Activated T-helper 2 cell treated with anti-CD3 and anti-CD28 coated beads, Interferon-gamma antibody, Interleukin-2, Interleukin-4, amounts not matched to agents 10 μg/mL and 5 μg/mL and 100 μg/mL, durations not matched to agents 14 hours and 24 hours and 36 hours (primary cell): ENCODE data around the gene MTF1. TPM values are rescaled to one million over a fixed set of nuclear protein-coding genes. Genes with fewer than 3 reads are reported as not detected.

Experiments
- DNase-seq: peaks from one replicate; pipeline ENCODE4 v3.0.0; 2021; ENCODE audit warnings: low spot score
- H3K27ac Mint-ChIP-seq: one replicate; pipeline ENCODE4 v1.8.0; 2021; ENCODE audit warnings: mixed read lengths
- H3K27me3 Mint-ChIP-seq: one replicate; pipeline ENCODE4 v1.8.0; 2021; ENCODE audit warnings: low read depth, mixed read lengths
- H3K36me3 Mint-ChIP-seq: one replicate; pipeline ENCODE4 v1.8.0; 2021; ENCODE audit warnings: low read depth, mixed read lengths
- H3K4me1 Mint-ChIP-seq: one replicate; pipeline ENCODE4 v1.8.0; 2021; ENCODE audit warnings: low read depth, mixed read lengths
- H3K4me3 Mint-ChIP-seq: one replicate; pipeline ENCODE4 v1.8.0; 2021; ENCODE audit warnings: low read depth, mild to moderate bottlenecking, moderate library complexity, mixed read lengths
- H3K9me3 Mint-ChIP-seq: one replicate; pipeline ENCODE4 v1.8.0; 2021; ENCODE audit warnings: mixed read lengths
- intact Hi-C: fragments of 100-400 bp; cut with micrococcal nuclease; formaldehyde crosslinking; loops from one replicate; pipeline ENCODE4 v1.15.1; 2023
- total RNA-seq: library from RNA; stranded (reverse); gene quantifications from 2 replicates; pipeline ENCODE4 v1.2.3, GENCODE V29; 2022

Gene MTF1
- total RNA-seq, 1 donor from 2014 or later = 24.8 TPM

- Mint-ChIP-seq H3K4me3 (no peak overlapping the region), H3K36me3 (peaks cover 50% of the 10 kb centered on the region), H3K9me3 (no peaks in the 10 kb centered on the region), H3K4me1 (peaks cover 20% of the 10 kb centered on the region), H3K27me3 (no peaks in the 10 kb centered on the region), H3K27ac (no peak overlapping the region)
- intact Hi-C loops = no loop called here
- DNase-seq = no peak
These were observed 17.7 kb downstream of the MTF1 start for GRCh38 chr1:37841652-37842051.

- Mint-ChIP-seq H3K27ac (no peak overlapping the region), H3K9me3 (no peaks in the 10 kb centered on the region), H3K4me3 (no peak overlapping the region), H3K27me3 (no peaks in the 10 kb centered on the region), H3K4me1 (peaks cover 16% of the 10 kb centered on the region), H3K36me3 (peaks cover 52% of the 10 kb centered on the region)
- intact Hi-C loops = no loop called here
- no peak for DNase-seq
These were observed 18.7 kb downstream of the MTF1 start for GRCh38 chr1:37840711-37841110.

GRCh38 chr1:37839676-37840075, 19.7 kb downstream of the MTF1 start:
- Mint-ChIP-seq H3K36me3 (peaks cover 56% of the 10 kb centered on the region), H3K27me3 (no peaks in the 10 kb centered on the region), H3K27ac (no peak overlapping the region), H3K4me1 (peaks cover 12% of the 10 kb centered on the region), H3K9me3 (no peaks in the 10 kb centered on the region), H3K4me3 (no peak overlapping the region)
- intact Hi-C loops = no loop called here
- no peak for DNase-seq

GRCh38 chr1:37836788-37837187, 22.6 kb downstream of the MTF1 start:
- Mint-ChIP-seq H3K36me3 (peaks cover 66% of the 10 kb centered on the region), H3K27ac (no peak overlapping the region), H3K27me3 (no peaks in the 10 kb centered on the region), H3K4me3 (no peak overlapping the region), H3K4me1 (no peaks in the 10 kb centered on the region), H3K9me3 (no peaks in the 10 kb centered on the region)
- DNase-seq = no peak
- intact Hi-C loops = no loop called here

- Mint-ChIP-seq H3K4me1 (no peaks in the 10 kb centered on the region), H3K36me3 (peaks cover 60% of the 10 kb centered on the region), H3K9me3 (no peaks in the 10 kb centered on the region), H3K4me3 (no peak overlapping the region), H3K27ac (no peak overlapping the region), H3K27me3 (no peaks in the 10 kb centered on the region)
- intact Hi-C loops = no loop called here
- no peak for DNase-seq
These were observed 27.6 kb downstream of the MTF1 start for GRCh38 chr1:37831809-37832208.

GRCh38 chr1:37831109-37831508, 28.3 kb downstream of the MTF1 start:
- DNase-seq = no peak
- no peak overlapping the region for H3K27ac Mint-ChIP-seq
- no peaks in the 10 kb centered on the region for H3K27me3 Mint-ChIP-seq
- no peaks in the 10 kb centered on the region for H3K4me1 Mint-ChIP-seq
- intact Hi-C loops = no loop called here
- H3K9me3 Mint-ChIP-seq = no peaks in the 10 kb centered on the region
- no peak overlapping the region for H3K4me3 Mint-ChIP-seq
- H3K36me3 Mint-ChIP-seq = peaks cover 57% of the 10 kb centered on the region

- H3K27me3 Mint-ChIP-seq = no peaks in the 10 kb centered on the region
- intact Hi-C loops = no loop called here
- peaks cover 41% of the 10 kb centered on the region for H3K36me3 Mint-ChIP-seq
- no peak for DNase-seq
- H3K4me1 Mint-ChIP-seq = peaks cover 12% of the 10 kb centered on the region
- H3K27ac Mint-ChIP-seq = no peak overlapping the region
- H3K9me3 Mint-ChIP-seq = no peaks in the 10 kb centered on the region
- no peak overlapping the region for H3K4me3 Mint-ChIP-seq
These were observed 30.9 kb downstream of the MTF1 start for GRCh38 chr1:37828410-37829074.

- DNase-seq = no peak
- H3K4me1 Mint-ChIP-seq = peaks cover 15% of the 10 kb centered on the region
- H3K27me3 Mint-ChIP-seq = no peaks in the 10 kb centered on the region
- peaks cover 48% of the 10 kb centered on the region for H3K36me3 Mint-ChIP-seq
- no peak overlapping the region for H3K4me3 Mint-ChIP-seq
- peak overlapping the region; percentile 19 for H3K27ac Mint-ChIP-seq
- intact Hi-C loops = no loop called here
- H3K9me3 Mint-ChIP-seq = no peaks in the 10 kb centered on the region
These were observed 33.9 kb downstream of the MTF1 start for GRCh38 chr1:37825506-37825905.

- no peak for DNase-seq
- no peaks in the 10 kb centered on the region for H3K27me3 Mint-ChIP-seq
- H3K27ac Mint-ChIP-seq = no peak overlapping the region
- peaks cover 16% of the 10 kb centered on the region for H3K4me1 Mint-ChIP-seq
- H3K4me3 Mint-ChIP-seq = no peak overlapping the region
- intact Hi-C loops = no loop called here
- no peaks in the 10 kb centered on the region for H3K9me3 Mint-ChIP-seq
- peaks cover 47% of the 10 kb centered on the region for H3K36me3 Mint-ChIP-seq
These were observed 35.4 kb downstream of the MTF1 start for GRCh38 chr1:37824001-37824400.

- no peak for DNase-seq
- intact Hi-C loops = no loop called here
- H3K4me1 Mint-ChIP-seq = peaks cover 16% of the 10 kb centered on the region
- H3K27me3 Mint-ChIP-seq = no peaks in the 10 kb centered on the region
- peaks cover 43% of the 10 kb centered on the region for H3K36me3 Mint-ChIP-seq
- peak overlapping the region; percentile 67 for H3K27ac Mint-ChIP-seq
- H3K4me3 Mint-ChIP-seq = no peak overlapping the region
- H3K9me3 Mint-ChIP-seq = no peaks in the 10 kb centered on the region
These were observed 36.2 kb downstream of the MTF1 start for GRCh38 chr1:37822906-37823815.

- peaks cover 16% of the 10 kb centered on the region for H3K4me1 Mint-ChIP-seq
- H3K4me3 Mint-ChIP-seq = no peak overlapping the region
- H3K9me3 Mint-ChIP-seq = no peaks in the 10 kb centered on the region
- H3K36me3 Mint-ChIP-seq = peaks cover 36% of the 10 kb centered on the region
- intact Hi-C loops = no loop called here
- no peak for DNase-seq
- H3K27ac Mint-ChIP-seq = no peak overlapping the region
- H3K27me3 Mint-ChIP-seq = no peaks in the 10 kb centered on the region
These were observed 37.9 kb downstream of the MTF1 start for GRCh38 chr1:37821481-37821880.

- Mint-ChIP-seq H3K27me3 (no peaks in the 10 kb centered on the region), H3K4me3 (no peak overlapping the region), H3K36me3 (peaks cover 25% of the 10 kb centered on the region), H3K27ac (no peak overlapping the region), H3K4me1 (peaks cover 1% of the 10 kb centered on the region), H3K9me3 (no peaks in the 10 kb centered on the region)
- intact Hi-C loops = no loop called here
- DNase-seq = no peak
These were observed 41.9 kb downstream of the MTF1 start for GRCh38 chr1:37817481-37817880.

- intact Hi-C loops = loop anchor here (5.0 kb wide), 1 partner anchor 198 kb away; the partner anchor contains the start of gene UTP11
- no peak overlapping the region for H3K4me3 Mint-ChIP-seq
- DNase-seq = no peak
- H3K9me3 Mint-ChIP-seq = no peaks in the 10 kb centered on the region
- peaks cover 10% of the 10 kb centered on the region for H3K36me3 Mint-ChIP-seq
- no peaks in the 10 kb centered on the region for H3K27me3 Mint-ChIP-seq
- no peak overlapping the region for H3K27ac Mint-ChIP-seq
- peaks cover 12% of the 10 kb centered on the region for H3K4me1 Mint-ChIP-seq
These were observed 45.1 kb downstream of the MTF1 start for GRCh38 chr1:37814252-37814651.
